AG09309 (cell line): ENCODE data around the gene SLC6A7.
"Not testable (repeated sequence)": the region's sequence is repeated elsewhere in the genome, so short reads cannot be mapped to it uniquely, and the experiment has no call there.

ENCODE experiments used
- DNase-seq: peaks from one replicate; pipeline ENCODE4 v3.0.0-alpha.2; 2010; ENCODE audit warnings: low read depth
- H3K4me3 ChIP-seq: 2 replicates; pipeline ENCODE4 v1.5.1; 2011; ENCODE audit warnings: mild to moderate bottlenecking, low read depth, low read length, moderate library complexity; ENCODE audit not compliant: control insufficient read depth
- TF ChIP-seq, protein P1 (sequence below): IDR thresholded peaks from 2 replicates; pipeline ENCODE4 v1.5.1; 2011; ENCODE audit warnings: mild to moderate bottlenecking, low read depth, low read length, inconsistent platforms; ENCODE audit not compliant: insufficient read depth, control insufficient read depth; ENCODE audit errors: missing control alignments

The SLC6A7 gene

GRCh38 chr5:150243590-150243989 is 53.7 kb downstream of the SLC6A7 start:
- TF ChIP-seq, protein P1, sequence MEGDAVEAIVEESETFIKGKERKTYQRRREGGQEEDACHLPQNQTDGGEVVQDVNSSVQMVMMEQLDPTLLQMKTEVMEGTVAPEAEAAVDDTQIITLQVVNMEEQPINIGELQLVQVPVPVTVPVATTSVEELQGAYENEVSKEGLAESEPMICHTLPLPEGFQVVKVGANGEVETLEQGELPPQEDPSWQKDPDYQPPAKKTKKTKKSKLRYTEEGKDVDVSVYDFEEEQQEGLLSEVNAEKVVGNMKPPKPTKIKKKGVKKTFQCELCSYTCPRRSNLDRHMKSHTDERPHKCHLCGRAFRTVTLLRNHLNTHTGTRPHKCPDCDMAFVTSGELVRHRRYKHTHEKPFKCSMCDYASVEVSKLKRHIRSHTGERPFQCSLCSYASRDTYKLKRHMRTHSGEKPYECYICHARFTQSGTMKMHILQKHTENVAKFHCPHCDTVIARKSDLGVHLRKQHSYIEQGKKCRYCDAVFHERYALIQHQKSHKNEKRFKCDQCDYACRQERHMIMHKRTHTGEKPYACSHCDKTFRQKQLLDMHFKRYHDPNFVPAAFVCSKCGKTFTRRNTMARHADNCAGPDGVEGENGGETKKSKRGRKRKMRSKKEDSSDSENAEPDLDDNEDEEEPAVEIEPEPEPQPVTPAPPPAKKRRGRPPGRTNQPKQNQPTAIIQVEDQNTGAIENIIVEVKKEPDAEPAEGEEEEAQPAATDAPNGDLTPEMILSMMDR: no peak
- no peak overlapping the region for H3K4me3 ChIP-seq
- DNase-seq: no peak

- no peak overlapping the region for H3K4me3 ChIP-seq
- DNase-seq: no peak
- TF ChIP-seq, protein P1: no peak
Measured at GRCh38 chr5:150244209-150244608, 54.3 kb downstream of the SLC6A7 start.

GRCh38 chr5:150245111-150245789 is 55.4 kb downstream of the SLC6A7 start:
- TF ChIP-seq, protein P1: no peak
- no peak overlapping the region for H3K4me3 ChIP-seq
- no peak for DNase-seq

GRCh38 chr5:150245808-150246207 is 55.9 kb downstream of the SLC6A7 start:
- TF ChIP-seq, protein P1: no peak
- DNase-seq: no peak
- no peak overlapping the region for H3K4me3 ChIP-seq

DNA sequence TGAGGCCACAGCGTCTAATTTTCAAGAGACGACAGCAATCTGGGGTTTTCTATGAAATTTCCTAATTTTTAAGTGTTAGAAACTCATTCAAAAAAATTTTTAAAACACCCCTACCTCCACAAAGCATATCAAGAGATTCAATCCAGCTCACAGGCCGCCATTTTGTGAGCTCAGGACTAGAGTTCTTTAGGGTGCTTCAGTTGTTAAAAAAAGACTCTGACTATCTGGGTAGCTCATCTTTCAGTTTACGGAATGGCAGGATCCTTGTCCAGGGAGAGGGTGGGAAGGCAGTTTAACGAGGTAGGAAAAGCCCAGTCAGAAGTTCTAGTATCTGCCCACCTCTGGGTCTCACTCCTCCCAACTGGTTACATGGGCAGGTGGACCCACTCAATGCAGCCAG is 56.6 kb downstream of the SLC6A7 start:
- TF ChIP-seq, protein P1: no peak
- no peak overlapping the region for H3K4me3 ChIP-seq
- DNase-seq: no peak

DNA sequence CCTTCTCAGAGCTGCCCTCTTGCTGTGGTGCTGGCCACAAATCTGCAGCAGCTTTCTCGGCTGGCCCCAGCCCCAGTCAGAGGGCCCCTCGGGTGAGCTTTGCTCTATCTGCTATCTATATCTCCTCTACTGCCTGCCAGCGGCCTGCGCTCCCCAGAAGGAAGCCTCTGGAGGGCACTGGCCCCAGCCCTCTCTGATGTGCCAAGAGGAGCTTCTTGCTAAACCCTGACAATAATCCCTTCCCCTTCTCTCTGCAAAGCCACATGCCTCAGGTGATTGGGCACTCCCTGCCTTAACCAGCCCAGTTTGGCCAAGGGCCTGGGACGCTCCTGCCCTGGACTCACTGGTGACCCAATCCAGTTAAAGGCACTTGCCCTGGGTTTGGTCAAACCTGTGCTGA is 57.0 kb downstream of the SLC6A7 start:
- DNase-seq: no peak
- TF ChIP-seq, protein P1: no peak
- H3K4me3 ChIP-seq: no peak overlapping the region

GRCh38 chr5:150247726-150248125 is 57.9 kb downstream of the SLC6A7 start:
- no peak overlapping the region for H3K4me3 ChIP-seq
- TF ChIP-seq, protein P1: no peak
- DNase-seq: no peak

GRCh38 chr5:150248493-150248892 is 58.6 kb downstream of the SLC6A7 start:
- H3K4me3 ChIP-seq, DNase-seq: not testable (repeated sequence)
